BJ (cell line): ENCODE measurements around the gene CALD1. TPM values are rescaled to one million over a fixed set of nuclear protein-coding genes. Genes with fewer than 3 reads are reported as not detected.

Source experiments
- CTCF ChIA-PET: fragments of 350-600 bp; formaldehyde crosslinking; extraction: SDS; loops from one replicate; lab custom pipeline; 2021; ENCODE audit warnings: antibody characterized with exemption, inconsistent platforms; lab: Yijun Ruan, JAX
- POLR2A ChIA-PET: fragments of 300-600 bp; sonication (Branson Sonifier 250); formaldehyde crosslinking; extraction: SDS; loops from one replicate; lab custom pipeline; 2021; ENCODE audit warnings: antibody characterized with exemption; lab: Charles Lee
- DNase-seq: peaks from one replicate; pipeline ENCODE4 v3.0.0-alpha.2; 2011; ENCODE audit warnings: low read depth
- H3K27me3 ChIP-seq: 2 replicates; pipeline ENCODE4 v1.6.0; 2011; ENCODE audit warnings: low read length; ENCODE audit not compliant: control insufficient read depth, insufficient read depth
- H3K36me3 ChIP-seq: 2 replicates; pipeline ENCODE4 v1.5.1; 2011; ENCODE audit warnings: low read length; ENCODE audit not compliant: control insufficient read depth, insufficient read depth
- H3K4me3 ChIP-seq: 2 replicates; pipeline ENCODE4 v1.5.1; 2011; ENCODE audit warnings: low read depth, mild to moderate bottlenecking, control low read depth, low read length
- CTCF ChIP-seq: IDR thresholded peaks from 2 replicates; pipeline ENCODE4 v1.5.1; 2011; ENCODE audit warnings: low read depth, mild to moderate bottlenecking, control low read depth, inconsistent platforms, low read length, moderate library complexity; ENCODE audit not compliant: insufficient read depth
- polyA plus RNA-seq: library from polyadenylated mRNA; depleted of rRNA; stranded (reverse); fragments of >200 nt; gene quantifications from 2 replicates; pipeline ENCODE4 v1.2.3, GENCODE V29; 2011

The CALD1 gene
- polyA plus RNA-seq, 1 experiment = 1,629 TPM

GRCh38 chr7:134811765-134812164 lies 32.3 kb downstream of the CALD1 start:
- Histone ChIP-seq H3K27me3 (no peaks in the 10 kb centered on the region), H3K4me3 (no peak overlapping the region), H3K36me3 (peaks cover 10% of the 10 kb centered on the region)
- TF ChIP-seq CTCF = no peak
- CTCF ChIA-PET = interaction anchor here (1.1 kb wide), 1 partner anchor 121 kb away, joined by 4 read pairs; no protein-coding TSS in a partner anchor
- POLR2A ChIA-PET = no interaction called here
- no peak for DNase-seq

- H3K36me3 ChIP-seq = peaks cover 7% of the 10 kb centered on the region
- ChIA-PET CTCF (interaction anchor here (0.7 to 1.5 kb wide), 4 partner anchors 11 to 147 kb away, joined by 3 to 4 read pairs (median 3); no protein-coding TSS in a partner anchor), POLR2A (no interaction called here)
Observed at GRCh38 chr7:134813663-134814396, 34.4 kb downstream of the CALD1 start.

GRCh38 chr7:134814730-134815364 lies 35.4 kb downstream of the CALD1 start:
- CTCF ChIA-PET = interaction anchor here (1.0 to 1.5 kb wide), 2 partner anchors 10 to 63 kb away, joined by 3 read pairs; no protein-coding TSS in a partner anchor
- TF ChIP-seq CTCF = no peak
- peaks cover 8% of the 10 kb centered on the region for H3K36me3 ChIP-seq

More at GRCh38 chr7:134813663-134814396, 34.4 kb downstream of the CALD1 start:
- Histone ChIP-seq H3K27me3 (no peaks in the 10 kb centered on the region), H3K4me3 (no peak overlapping the region)
- DNase-seq = no peak
- TF ChIP-seq CTCF = no peak

GRCh38 chr7:134818613-134819345 lies 39.3 kb downstream of the CALD1 start:
- Histone ChIP-seq H3K27me3 (no peaks in the 10 kb centered on the region), H3K36me3 (peaks cover 4% of the 10 kb centered on the region), H3K4me3 (no peak overlapping the region)
- TF ChIP-seq CTCF = no peak
- CTCF ChIA-PET = interaction anchor here (1.4 kb wide), 1 partner anchor 94 kb away, joined by 4 read pairs; no protein-coding TSS in a partner anchor
- no peak for DNase-seq
- POLR2A ChIA-PET = no interaction called here

More at GRCh38 chr7:134814730-134815364, 35.4 kb downstream of the CALD1 start:
- Histone ChIP-seq H3K27me3 (no peaks in the 10 kb centered on the region), H3K4me3 (no peak overlapping the region)
- no peak for DNase-seq
- POLR2A ChIA-PET = no interaction called here
